ENCODE data around the gene ENO2. TPM values are rescaled to one million over a fixed set of nuclear protein-coding genes. Genes with fewer than 3 reads are reported as not detected.

ENO2 gene
- total RNA-seq, 1 donor from 2014 or later, result 169 TPM

DNA sequence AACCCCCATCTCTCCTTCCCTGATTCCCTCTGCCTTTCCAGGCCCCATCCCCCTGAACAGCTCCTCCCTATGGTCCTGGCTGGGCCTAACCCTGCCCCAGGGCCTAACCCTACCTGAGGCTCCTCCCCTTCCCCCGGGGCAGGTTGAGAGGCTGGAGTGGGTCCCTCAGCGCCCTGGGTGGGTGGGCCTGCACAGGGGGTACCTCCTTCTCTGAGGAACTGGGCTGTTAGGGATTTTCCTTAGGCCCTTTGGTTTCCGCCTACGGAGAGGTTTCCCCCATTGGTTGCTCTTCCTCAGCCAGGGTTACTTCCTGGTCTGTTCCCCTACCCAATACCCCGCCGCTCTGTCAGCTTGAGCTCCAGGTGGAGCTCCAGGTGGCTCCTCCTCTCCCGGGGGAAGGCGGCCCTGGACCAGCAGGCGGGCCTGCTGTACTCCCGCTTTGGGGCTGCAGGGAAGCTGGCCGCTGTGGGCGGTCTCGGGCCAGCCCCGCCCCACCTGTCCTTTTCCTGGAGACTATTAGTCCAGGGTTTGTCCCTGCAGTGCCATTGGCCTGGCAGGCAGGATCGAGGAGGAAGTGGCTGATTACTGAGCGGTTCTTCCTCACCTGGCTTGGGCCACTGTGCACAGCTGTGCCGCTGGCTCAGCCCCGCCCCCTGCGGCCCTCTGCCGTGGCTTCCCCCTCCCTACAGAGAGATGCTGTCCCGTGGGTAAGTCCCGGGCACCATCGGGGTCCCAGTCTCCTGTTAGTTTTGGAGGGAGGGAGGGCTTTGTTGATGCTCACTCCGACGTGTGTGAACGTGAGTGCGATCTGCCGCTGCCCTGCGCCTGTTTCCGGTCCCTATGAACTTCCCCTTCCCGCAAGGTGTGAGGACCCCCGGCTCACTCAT, 31.9 kb downstream of the ENO2 start:
- FAIRE-seq (no peak), DNase-seq (ENCODE audit: low spot score in 2 of 2) (no peak)

DNA sequence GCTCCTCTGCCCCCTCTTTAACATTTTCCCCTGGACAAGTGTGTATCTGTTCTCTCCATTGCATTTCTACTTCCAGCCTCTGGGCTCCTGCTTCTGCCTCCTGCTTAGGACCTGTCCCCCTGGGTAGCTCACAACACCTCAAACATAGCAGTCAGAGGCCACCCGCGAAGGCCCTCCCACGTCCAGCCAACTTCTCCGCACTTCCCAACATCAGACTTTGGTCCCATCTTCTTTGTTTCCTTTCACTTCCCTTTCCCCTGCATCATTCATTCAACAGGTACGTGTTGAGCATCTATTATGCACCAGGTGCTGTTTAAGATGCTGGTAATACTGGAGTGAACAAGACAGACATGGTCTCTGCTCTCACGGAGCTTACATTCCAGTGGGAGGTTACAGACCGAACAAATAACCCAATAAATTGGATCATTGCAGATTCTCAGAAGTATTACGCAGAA, 32.6 kb downstream of the ENO2 start:
- DNase-seq (ENCODE audit: low spot score in 2 of 2) (no peak), FAIRE-seq (no peak)

DNA sequence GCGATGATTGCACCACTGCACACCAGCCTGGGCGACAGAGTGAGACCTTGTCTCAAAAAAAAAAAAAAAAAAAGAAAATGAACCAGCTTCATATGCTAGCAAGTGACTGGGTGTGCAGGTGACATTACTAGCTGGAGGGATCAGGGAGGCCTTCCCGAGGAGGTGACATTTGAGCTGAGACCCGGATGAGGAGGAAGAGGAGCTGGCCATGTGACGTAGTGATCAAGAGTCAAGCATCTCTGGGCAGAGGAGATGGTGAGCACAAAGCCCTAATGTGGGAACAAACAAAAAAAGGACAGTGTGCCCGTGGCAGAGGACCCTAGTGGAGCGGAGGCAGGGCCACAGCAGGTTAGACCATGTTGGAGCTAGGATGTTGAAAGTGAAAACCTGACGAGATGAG, 33.2 kb downstream of the ENO2 start:
- FAIRE-seq (no peak), DNase-seq (ENCODE audit: low spot score in 2 of 2) (no peak)

DNA sequence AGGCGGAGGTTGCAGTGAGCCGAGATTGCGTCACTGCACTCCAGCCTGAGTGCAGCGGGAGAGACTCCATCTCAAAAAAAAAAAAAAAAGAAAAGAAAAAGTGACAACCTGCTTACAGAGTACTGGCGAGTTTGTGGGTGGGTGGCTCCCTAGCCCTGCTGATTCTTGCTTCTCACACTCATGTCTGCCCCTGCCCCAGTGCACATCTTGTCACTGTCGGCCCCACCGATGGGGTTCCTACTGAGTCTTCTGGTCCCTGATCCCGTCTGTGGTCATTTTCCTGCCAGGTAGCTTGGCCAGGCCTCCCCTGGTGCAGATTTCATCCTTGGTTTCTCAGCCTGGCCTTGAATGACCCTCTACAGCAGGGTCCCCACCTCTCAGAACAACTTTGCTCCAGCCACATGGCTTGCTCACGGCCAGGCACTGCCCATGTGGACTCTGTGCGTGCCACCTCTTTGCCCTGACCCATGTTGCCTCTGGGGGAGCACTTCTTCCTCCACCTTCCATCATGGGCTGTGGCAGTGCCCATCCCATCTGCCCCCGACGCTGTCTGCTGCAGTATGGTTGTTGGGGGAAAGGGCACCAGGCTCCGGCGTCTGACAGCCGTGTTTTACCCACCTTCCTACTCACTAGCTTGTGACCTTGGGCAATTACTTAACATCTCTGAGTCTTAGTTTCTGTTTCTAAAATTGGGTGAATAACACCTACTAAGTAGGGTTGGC, 34.7 kb downstream of the ENO2 start:
- no peak for FAIRE-seq

DNA sequence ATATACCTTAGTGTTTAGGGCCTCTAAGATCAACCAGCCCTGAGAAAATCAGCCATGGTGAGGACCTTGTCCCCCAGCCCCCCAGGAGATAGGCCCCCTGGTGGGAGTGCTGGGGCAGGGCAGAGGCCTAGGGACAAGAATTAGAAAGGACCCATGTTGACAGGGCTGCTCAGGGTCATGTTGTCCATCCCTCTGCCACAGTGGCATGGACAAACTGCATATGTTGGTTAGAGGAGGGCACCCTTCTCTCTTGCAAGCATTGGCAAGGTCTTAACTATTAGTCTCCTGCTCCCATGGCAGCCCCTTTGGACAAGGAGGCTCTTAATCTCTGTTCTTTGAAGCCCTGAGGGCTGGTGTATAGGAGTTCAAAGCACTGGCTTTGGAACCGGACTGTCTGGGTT, 36.0 kb downstream of the ENO2 start:
- FAIRE-seq (no peak), DNase-seq (ENCODE audit: low spot score in 2 of 2) (no peak)

More for the DNA sequence above, 34.7 kb downstream of the ENO2 start:
- no peak for DNase-seq (ENCODE audit: low spot score in 2 of 2)

DNA sequence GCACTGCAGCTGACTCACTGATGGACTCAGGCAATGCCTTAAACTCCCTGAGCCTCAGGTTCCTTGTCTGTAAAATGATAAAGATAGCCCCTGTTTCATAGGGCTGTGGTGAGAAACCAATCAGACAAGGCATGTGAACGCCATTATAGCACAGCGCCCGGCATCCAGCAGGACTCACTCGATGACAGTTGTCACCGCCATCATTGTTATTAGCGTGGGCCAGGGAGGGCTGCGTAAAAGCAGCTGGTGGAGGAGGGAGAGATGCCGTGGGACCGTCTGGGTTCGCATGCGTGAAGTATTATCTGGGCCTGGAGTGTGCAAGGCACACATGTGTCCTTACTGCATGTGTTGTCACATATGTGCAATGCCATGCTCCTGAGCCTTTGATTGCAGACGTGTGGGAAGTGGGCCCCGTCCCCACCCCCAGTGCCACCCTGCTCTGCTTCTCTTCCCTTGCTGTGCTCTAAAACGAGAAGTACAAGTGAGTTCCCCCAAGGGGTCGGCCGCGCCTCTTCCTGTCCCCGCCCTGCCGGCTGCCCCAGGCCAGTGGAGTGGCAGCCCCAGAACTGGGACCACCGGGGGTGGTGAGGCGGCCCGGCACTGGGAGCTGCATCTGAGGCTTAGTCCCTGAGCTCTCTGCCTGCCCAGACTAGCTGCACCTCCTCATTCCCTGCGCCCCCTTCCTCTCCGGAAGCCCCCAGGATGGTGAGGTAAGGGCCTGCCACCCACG, 36.6 kb downstream of the ENO2 start, which contains the start of gene PTPN6:
PTPN6 (plus strand) TSS at position 546 of the 730 bp plus-strand sequence; CDS start at position 703, 157 bp downstream.
- no peak for FAIRE-seq
- DNase-seq (ENCODE audit: low spot score in 2 of 2), result no peak

DNA sequence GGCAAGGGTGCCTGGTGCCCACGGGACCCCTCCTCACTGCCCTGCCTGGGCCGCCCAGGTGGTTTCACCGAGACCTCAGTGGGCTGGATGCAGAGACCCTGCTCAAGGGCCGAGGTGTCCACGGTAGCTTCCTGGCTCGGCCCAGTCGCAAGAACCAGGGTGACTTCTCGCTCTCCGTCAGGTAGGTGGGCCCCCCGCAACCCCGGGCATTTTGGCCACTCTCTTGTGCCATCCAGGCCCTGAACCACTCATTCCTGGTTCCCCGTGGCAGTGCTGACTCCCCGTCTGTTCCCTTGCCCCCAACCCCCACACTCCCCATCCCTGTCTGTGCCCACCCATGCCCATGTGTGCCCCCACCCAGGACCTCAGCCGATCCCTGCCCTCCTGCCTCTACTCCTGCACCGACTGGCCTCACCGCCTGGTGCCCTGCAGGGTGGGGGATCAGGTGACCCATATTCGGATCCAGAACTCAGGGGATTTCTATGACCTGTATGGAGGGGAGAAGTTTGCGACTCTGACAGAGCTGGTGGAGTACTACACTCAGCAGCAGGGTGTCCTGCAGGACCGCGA, 37.3 kb downstream of the ENO2 start:
- FAIRE-seq, result no peak
- no peak for DNase-seq (ENCODE audit: low spot score in 2 of 2)

DNA sequence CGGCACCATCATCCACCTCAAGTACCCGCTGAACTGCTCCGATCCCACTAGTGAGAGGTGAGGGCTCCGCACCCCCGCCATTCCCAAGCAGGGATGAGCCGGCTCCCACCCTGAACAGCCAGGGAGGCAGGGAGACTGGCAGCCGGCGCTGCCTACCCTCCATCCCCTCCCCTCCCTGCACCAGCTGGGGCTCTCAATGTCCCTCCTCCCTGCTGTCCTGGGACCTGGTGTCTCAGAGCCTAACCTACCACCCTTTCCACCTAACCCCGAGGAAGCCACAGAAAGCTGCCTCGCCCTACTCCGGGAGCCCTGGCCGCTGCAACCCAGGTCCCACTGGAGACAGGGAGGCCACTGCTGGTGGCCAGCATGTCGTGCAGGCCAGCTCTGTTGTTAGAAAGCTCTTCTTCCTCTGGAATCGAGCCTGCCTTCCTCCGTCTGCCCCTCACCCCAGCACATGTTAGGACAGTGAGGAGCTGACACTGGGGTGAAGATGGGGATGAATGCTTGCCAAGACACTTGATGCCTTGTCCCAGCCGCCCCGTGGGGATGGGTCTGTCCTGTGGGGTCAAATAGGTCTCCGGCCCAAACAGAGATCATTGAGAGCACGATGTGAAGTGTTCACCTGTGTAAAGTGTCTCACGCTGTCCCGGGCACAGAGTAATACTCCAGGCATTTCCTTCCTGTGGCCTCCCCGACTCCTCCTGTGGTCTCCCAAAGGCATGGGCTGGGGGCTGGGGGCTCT, 37.9 kb downstream of the ENO2 start:
- no peak for FAIRE-seq
- DNase-seq (ENCODE audit: low spot score in 2 of 2), result no peak

DNA sequence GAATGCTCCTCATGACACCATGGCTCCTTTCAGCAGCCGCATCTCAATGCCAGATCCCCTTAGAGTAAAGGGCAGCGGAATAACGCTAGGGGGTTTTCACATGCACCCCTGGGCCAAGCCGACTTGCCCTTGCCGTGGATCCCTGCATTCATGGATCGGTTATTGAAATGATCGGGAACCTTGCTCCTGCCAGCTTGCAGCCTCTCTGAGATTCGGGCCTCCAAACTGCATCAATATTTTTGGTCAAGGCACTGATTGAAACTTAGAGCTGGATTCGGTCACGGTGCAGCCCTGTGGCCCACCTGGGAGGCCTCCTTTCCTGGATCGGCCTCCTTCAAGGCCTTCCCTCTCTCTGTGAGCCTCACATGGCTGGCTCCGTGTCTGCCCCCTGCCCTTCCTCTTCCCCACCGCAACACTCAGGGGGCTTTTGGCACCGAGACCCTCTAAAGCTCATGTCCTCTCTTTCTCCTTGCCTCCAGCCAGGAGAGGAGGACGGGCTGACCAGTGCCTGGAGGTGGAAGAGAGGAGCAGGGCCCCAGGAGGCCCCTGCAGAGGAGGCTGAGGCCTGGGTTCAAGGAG, 38.6 kb downstream of the ENO2 start:
- DNase-seq (ENCODE audit: low spot score in 2 of 2) (no peak), FAIRE-seq (no peak)

DNA sequence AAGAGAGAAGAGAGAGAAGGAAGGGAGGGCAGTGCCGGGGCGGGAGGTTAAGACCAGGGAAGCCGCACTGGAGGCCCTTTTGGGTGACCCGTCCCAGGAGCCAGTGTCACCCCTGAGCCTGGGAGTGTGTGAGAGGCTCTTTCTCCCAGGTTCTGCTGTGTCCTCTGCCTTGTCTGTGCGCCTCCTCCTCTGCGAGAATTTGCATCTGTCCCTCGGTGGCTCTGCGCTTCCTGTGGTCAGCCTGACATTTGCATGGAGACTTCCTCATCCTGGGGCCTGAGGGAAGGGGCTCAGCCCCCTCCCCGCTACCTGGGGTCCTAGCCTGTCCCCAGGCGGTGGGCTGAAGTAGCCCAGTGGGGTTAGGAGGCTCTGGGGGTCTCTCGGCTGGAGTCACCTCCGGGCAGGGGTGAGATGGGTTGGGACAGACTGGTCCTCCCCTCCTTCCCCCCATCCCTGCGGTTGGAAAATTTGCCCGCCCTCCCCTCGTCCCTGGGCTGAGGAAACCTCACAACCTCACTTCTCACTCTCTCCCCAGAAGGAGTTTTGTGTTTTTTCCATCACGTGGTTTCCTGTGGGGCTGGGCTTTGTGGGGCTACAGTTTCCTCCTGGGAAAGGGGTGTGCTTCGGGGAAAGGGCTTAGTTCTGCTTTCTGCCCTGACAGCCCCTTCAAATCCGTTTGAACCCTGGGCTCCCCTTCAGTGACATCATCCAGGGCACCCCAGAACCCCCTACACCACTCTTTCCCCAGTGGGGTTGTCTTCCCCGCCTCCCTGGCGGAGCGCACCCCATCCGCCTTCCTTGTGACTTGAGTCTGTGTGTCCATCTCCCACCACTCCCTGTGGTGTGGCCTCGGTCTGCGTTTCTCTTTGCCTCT, 39.3 kb downstream of the ENO2 start:
- DNase-seq (ENCODE audit: low spot score in 2 of 2) (no peak), FAIRE-seq (no peak)

DNA sequence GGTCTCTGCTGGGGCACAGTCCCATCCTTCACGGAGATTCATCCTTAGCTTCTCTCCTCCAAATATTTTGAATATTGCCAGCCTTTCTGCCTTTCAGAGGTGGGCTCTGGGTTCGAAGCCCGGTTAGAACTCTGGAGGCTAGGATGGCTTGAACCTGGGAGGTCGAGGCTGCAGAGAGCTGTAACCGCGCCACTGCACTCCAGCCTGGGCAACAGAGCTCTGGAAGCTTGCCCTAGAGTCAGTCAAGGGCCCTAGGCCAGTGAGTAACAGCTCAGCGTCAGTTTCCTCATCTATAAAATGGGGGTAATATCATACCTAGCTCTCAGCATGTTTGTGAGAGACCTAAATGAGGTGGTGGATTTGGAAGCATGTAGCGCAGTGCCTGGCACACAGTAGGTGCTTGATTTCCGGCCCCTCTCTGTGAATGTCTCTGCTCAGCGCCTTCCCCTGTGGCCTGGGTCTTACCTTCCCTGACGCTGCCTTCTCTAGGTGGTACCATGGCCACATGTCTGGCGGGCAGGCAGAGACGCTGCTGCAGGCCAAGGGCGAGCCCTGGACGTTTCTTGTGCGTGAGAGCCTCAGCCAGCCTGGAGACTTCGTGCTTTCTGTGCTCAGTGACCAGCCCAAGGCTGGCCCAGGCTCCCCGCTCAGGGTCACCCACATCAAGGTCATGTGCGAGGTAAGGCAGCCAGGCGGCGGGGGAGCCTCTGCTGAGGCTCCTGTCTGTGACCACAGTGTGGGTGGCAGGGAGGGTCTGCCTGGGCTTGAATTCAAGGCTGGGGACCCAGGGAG, 40.1 kb downstream of the ENO2 start:
- DNase-seq (ENCODE audit: low spot score in 2 of 2) (no peak), FAIRE-seq (no peak)

DNA sequence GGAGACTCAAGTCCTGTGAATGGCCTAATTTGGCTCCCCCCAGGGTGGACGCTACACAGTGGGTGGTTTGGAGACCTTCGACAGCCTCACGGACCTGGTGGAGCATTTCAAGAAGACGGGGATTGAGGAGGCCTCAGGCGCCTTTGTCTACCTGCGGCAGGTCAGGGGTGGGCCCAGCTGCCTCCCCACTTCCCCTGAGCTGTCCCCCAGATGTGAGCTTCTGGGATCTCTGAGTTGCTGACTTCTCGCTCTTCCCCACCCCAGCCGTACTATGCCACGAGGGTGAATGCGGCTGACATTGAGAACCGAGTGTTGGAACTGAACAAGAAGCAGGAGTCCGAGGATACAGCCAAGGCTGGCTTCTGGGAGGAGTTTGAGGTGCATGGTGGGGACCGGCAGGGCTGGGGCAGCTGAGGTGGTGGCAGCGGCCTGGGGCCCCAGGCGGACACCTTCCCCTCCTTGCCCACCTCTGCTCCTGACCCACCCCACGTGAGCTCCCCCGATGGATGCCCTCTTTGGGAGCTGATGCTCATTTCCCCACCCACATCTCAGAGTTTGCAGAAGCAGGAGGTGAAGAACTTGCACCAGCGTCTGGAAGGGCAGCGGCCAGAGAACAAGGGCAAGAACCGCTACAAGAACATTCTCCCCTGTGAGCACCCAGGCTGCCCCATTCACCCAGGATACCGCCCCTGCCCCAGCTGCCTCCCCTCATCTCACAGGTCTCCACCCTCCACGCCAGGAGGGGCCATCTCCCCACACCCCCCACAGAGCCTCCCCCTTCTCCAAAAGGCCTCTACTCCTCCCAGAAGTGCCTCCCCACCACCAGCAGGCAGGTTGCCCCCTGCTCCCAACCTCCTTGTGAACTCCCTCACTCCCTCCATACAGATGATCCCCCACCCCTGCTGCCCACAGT, 41.0 kb downstream of the ENO2 start:
- no peak for FAIRE-seq
- DNase-seq (ENCODE audit: low spot score in 2 of 2), result no peak

DNA sequence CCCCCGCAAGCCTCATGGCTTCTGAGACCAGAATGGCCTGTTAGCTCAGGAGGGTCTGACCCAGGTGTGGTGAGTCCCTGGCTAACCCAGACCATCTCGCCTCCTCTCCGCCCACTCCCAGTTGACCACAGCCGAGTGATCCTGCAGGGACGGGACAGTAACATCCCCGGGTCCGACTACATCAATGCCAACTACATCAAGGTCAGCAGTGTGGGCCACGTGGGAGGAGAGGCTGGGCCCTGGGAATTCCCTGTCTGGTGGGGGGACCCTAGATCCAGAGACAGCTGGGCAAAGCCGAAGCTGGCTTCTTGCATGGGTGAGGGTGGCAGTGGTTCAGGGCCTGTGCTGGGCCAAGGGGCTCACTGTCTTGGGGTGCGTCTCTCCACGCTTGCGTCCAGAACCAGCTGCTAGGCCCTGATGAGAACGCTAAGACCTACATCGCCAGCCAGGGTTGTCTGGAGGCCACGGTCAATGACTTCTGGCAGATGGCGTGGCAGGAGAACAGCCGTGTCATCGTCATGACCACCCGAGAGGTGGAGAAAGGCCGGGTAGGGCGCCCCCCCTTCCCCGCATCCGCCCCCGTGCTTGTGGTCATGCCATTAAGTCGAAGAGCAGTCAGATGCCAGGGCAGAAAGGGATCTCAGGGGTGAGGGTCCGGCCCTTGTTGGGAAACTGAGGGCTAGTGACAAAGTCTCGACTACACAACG, 41.8 kb downstream of the ENO2 start:
- no peak for DNase-seq (ENCODE audit: low spot score in 2 of 2)
- no peak for FAIRE-seq

DNA sequence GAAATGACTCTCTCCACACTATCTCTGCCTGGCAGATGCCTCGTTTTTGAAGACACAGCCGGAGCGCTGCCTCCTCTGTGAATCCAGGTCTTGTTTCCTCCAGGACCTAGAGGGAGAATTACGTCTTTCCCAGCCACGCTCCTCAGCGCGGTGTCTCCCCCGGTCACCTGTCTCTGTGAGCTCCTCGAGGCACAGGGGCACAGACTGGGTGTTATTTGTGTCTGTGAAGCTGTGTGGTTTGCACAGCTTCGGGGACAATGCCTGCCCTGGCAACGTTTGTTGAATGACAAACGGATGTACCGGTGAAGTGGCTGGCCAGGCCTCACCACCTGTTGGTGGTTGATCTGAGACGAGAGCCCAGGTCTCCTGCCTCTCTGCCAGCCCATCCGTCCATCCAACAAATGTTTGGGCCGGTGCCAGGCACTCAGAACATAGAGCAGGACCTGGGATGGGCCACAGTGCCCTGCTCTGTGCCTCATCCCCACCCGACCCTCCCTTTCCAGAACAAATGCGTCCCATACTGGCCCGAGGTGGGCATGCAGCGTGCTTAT, 42.8 kb downstream of the ENO2 start:
- FAIRE-seq (no peak), DNase-seq (ENCODE audit: low spot score in 2 of 2) (no peak)

DNA sequence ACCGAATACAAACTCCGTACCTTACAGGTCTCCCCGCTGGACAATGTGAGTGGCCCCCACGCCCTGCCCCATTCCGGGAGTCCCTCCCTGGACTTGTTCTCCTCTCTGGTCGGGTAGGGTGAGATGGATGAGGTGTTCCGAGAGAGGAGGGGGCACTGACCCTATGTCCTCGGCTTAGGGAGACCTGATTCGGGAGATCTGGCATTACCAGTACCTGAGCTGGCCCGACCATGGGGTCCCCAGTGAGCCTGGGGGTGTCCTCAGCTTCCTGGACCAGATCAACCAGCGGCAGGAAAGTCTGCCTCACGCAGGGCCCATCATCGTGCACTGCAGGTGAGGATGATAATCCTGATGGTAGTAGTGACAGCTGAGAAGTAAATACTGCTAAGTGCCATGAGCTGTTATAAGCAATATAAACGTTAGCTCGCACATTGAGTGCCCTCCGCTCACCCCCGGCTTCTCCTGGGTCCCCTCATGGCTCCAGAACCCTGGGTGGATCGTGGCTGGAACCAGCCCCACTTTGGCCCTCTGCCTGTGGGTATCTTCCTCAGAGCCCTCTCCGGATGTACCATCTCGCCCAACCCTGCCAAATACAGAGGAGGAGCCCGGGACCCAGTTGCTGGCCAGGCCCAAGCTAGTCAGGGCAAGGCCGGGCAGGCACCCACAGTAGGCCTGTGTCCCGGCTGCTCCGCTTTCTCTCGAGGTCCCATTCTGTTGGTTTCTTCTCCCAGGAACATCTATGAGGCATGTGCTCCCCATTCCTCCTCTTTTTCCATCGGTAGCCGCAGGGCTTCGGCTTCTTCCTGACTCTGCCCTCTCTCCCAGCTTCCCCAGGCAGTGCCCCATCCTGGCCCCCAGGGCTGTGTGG, 43.6 kb downstream of the ENO2 start:
- DNase-seq (ENCODE audit: low spot score in 2 of 2) (no peak), FAIRE-seq (no peak)

Data from frontal cortex (tissue), 4 donors.